Peyer's patch (tissue), 4 donors: Measurements from ENCODE around the gene LEF1.

Source experiments
- CTCF ChIP-seq, 6 experiments: fragments of 450-650 bp in 4 of 6; fragments of 200-600 bp in 2 of 6; sonication (generic) in 1 of 6; IDR thresholded peaks; one replicate each; pipeline ENCODE4 v1.5.1; 2017 to 2019; ENCODE audit warnings: antibody characterized with exemption in 6 of 6, mild to moderate bottlenecking in 3 of 6, moderate library complexity in 1 of 6
- POLR2A ChIP-seq, 2 donors: fragments of 450-650 bp; IDR thresholded peaks; one replicate each; pipeline ENCODE4 v1.5.1; 2017; ENCODE audit warnings: antibody characterized with exemption in 2 of 2, mild to moderate bottlenecking in 2 of 2, moderate library complexity in 2 of 2

- TF ChIP-seq POLR2A (IDR thresholded peaks at IDR 0.05), result no peak
- no peak for TF ChIP-seq CTCF (IDR thresholded peaks at IDR 0.05)
Measured at GRCh38 chr4:108097990-108098553, 70.7 kb downstream of the LEF1 start.
